ENCODE data around the gene SAP30.

GRCh38 chr4:173328236-173328901 lies 42.4 kb upstream of the SAP30 start:
- TF ChIP-seq, protein P1, sequence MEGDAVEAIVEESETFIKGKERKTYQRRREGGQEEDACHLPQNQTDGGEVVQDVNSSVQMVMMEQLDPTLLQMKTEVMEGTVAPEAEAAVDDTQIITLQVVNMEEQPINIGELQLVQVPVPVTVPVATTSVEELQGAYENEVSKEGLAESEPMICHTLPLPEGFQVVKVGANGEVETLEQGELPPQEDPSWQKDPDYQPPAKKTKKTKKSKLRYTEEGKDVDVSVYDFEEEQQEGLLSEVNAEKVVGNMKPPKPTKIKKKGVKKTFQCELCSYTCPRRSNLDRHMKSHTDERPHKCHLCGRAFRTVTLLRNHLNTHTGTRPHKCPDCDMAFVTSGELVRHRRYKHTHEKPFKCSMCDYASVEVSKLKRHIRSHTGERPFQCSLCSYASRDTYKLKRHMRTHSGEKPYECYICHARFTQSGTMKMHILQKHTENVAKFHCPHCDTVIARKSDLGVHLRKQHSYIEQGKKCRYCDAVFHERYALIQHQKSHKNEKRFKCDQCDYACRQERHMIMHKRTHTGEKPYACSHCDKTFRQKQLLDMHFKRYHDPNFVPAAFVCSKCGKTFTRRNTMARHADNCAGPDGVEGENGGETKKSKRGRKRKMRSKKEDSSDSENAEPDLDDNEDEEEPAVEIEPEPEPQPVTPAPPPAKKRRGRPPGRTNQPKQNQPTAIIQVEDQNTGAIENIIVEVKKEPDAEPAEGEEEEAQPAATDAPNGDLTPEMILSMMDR (IDR thresholded peaks at IDR 0.05), result no peak
- TF ChIP-seq ELF4 (CRISPR knock-in tag; IDR thresholded peaks at IDR 0.05; ENCODE audit: low read depth), result no peak
- TF ChIP-seq ARID4B (CRISPR knock-in tag; IDR thresholded peaks at IDR 0.05; ENCODE audit: borderline replicate concordance), result no peak
- no peak for TF ChIP-seq ZNF396 (CRISPR knock-in tag; IDR thresholded peaks at IDR 0.05; ENCODE audit: borderline replicate concordance)
- TF ChIP-seq CBFB (CRISPR knock-in tag; IDR thresholded peaks at IDR 0.05; ENCODE audit: low read depth), result no peak
- TF ChIP-seq NR1H2 (CRISPR knock-in tag; IDR thresholded peaks at IDR 0.05), result no peak
- TF ChIP-seq, protein P2, sequence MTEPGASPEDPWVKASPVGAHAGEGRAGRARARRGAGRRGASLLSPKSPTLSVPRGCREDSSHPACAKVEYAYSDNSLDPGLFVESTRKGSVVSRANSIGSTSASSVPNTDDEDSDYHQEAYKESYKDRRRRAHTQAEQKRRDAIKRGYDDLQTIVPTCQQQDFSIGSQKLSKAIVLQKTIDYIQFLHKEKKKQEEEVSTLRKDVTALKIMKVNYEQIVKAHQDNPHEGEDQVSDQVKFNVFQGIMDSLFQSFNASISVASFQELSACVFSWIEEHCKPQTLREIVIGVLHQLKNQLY (CRISPR knock-in tag; IDR thresholded peaks at IDR 0.05), result no peak
